HepG2 (cell line): Measurements from ENCODE around the gene INTS14. TPM values are rescaled to one million over a fixed set of nuclear protein-coding genes. Genes with fewer than 3 reads are reported as not detected.

ENCODE experiments used
- ATAC-seq: fragments of 200-7000 bp; cut with Tn5 transposase; 3 replicates; pipeline ENCODE4 v1.9.1; 2020; ENCODE audit warnings: mild to moderate bottlenecking, moderate library complexity
- BruUV-seq: library from RNA; stranded (reverse); fragments of 400-500 nt; replicated peaks from 2 replicates; lab custom pipeline; 2021; lab: Mats Ljungman, UMichigan
- CTCF ChIA-PET: fragments of 300-600 bp; formaldehyde crosslinking; extraction: SDS; loops from one replicate; lab custom pipeline; 2021; ENCODE audit warnings: low total read pairs, inconsistent platforms, low intra/inter-chr PET ratio; lab: Yijun Ruan, JAX
- POLR2A ChIA-PET: fragments of 350-600 bp; sonication (Branson Sonifier 250); formaldehyde crosslinking; loops from one replicate; lab custom pipeline; 2020; ENCODE audit warnings: antibody characterized with exemption, inconsistent platforms; lab: Yijun Ruan, JAX
- DNase-seq: peaks from one replicate; pipeline ENCODE4 v3.0.0-alpha.2; 2015; ENCODE audit warnings: low spot score
- FAIRE-seq: peaks from 3 replicates; lab custom pipeline; 2011; peaks lifted over from hg19 to GRCh38; lab: Jason Lieb, UNC
- H2AFZ ChIP-seq: one replicate; pipeline ENCODE4 v1.6.1; 2011; ENCODE audit warnings: low read length, inconsistent platforms
- H3K27ac ChIP-seq: fragments of 300-600 bp; 3 replicates; pipeline ENCODE4 v1.8.0; 2011; ENCODE audit warnings: mixed run types, mild to moderate bottlenecking, mixed read lengths, low read length, inconsistent platforms; ENCODE audit not compliant: insufficient read depth; ENCODE audit errors: extremely low read length
- H3K27me3 ChIP-seq, 2 experiments: fragments of 200-600 bp in 1 of 2; 2 replicates in 1 of 2; 3 replicates in 1 of 2; pipeline versions ENCODE4 v1.6.0 to v1.8.0; 2011; ENCODE audit warnings: low read length in 2 of 2, mild to moderate bottlenecking in 2 of 2, moderate library complexity in 2 of 2, inconsistent platforms in 1 of 2; ENCODE audit not compliant: insufficient read depth in 2 of 2, control insufficient read depth in 1 of 2
- H3K36me3 ChIP-seq, 2 experiments: fragments of 200-600 bp in 1 of 2; replicated peaks in 1 of 2; 2 replicates in 1 of 2; 3 replicates in 1 of 2; pipeline versions ENCODE4 v1.5.1 to v1.8.0; 2011; ENCODE audit warnings: low read length in 2 of 2, inconsistent platforms in 1 of 2; ENCODE audit not compliant: insufficient read depth in 2 of 2, control insufficient read depth in 1 of 2
- H3K4me1 ChIP-seq: 2 replicates; pipeline ENCODE4 v1.5.1; 2012; ENCODE audit warnings: low read length, inconsistent platforms; ENCODE audit not compliant: insufficient read depth
- H3K4me2 ChIP-seq: 2 replicates; pipeline ENCODE4 v1.6.0; 2011; ENCODE audit warnings: low read depth, low read length, inconsistent platforms
- H3K4me3 ChIP-seq, 3 experiments: fragments of 200-600 bp in 1 of 3; sonication (generic), shearing (Covaris generic) in 1 of 3; replicated peaks in 1 of 3; 2 replicates each; pipeline ENCODE4 v1.5.1; 2011 to 2016; ENCODE audit warnings: low read length in 3 of 3, inconsistent platforms in 2 of 3, low read depth in 2 of 3, mild to moderate bottlenecking in 2 of 3, control low read depth in 1 of 3, mixed read lengths in 1 of 3; ENCODE audit not compliant: insufficient read depth in 1 of 3
- H3K79me2 ChIP-seq: one replicate; pipeline ENCODE4 v1.6.1; 2011; ENCODE audit warnings: low read length, inconsistent platforms; ENCODE audit not compliant: insufficient read depth
- H3K9ac ChIP-seq: 2 replicates; pipeline ENCODE4 v1.6.0; 2011; ENCODE audit warnings: mild to moderate bottlenecking, low read depth, low read length, inconsistent platforms; ENCODE audit not compliant: insufficient read depth
- H3K9me3 ChIP-seq: 2 replicates; pipeline ENCODE4 v1.5.1; 2012; ENCODE audit warnings: mild to moderate bottlenecking, low read length
- H4K20me1 ChIP-seq: 2 replicates; pipeline ENCODE4 v1.6.0; 2011; ENCODE audit warnings: inconsistent platforms, mild to moderate bottlenecking, low read length, moderate library complexity; ENCODE audit not compliant: insufficient read depth
- CENPX ChIP-seq: sonication (generic); formaldehyde crosslinking; IDR thresholded peaks from 2 replicates; pipeline ENCODE4 v1.9.0; 2021; ENCODE audit warnings: mild to moderate bottlenecking, missing genetic modification reagents, moderate library complexity
- FUBP1 ChIP-seq: sonication (generic); formaldehyde crosslinking; IDR thresholded peaks from 2 replicates; pipeline ENCODE4 v1.5.1; 2020; ENCODE audit warnings: missing genetic modification reagents, mild to moderate bottlenecking, borderline replicate concordance
- HMGXB4 ChIP-seq, 2 experiments: sonication (generic) in 1 of 2; formaldehyde crosslinking in 1 of 2; IDR thresholded peaks; 2 replicates each; pipeline versions ENCODE4 v1.4.0 to v1.6.1; 2018 to 2020; ENCODE audit warnings: missing genetic modification reagents in 2 of 2, borderline replicate concordance in 1 of 2, low read depth in 1 of 2, mild to moderate bottlenecking in 1 of 2, missing biosample characterization in 1 of 2
- KLF16 ChIP-seq, 2 experiments: sonication (generic) in 1 of 2; formaldehyde crosslinking in 1 of 2; IDR thresholded peaks; 2 replicates each; pipeline versions ENCODE4 v1.6.1 to v1.8.0; 2016 to 2023; ENCODE audit warnings: missing genetic modification reagents in 2 of 2, missing compliant biosample characterization in 1 of 2
- SOX6 ChIP-seq, 2 experiments: fragments of 450-650 bp in 1 of 2; sonication (generic) in 1 of 2; formaldehyde crosslinking in 1 of 2; IDR thresholded peaks; 2 replicates each; pipeline versions ENCODE4 v1.4.0 to v1.6.1; 2017 to 2020; ENCODE audit warnings: antibody characterized with exemption in 1 of 2, mild to moderate bottlenecking in 1 of 2, missing genetic modification reagents in 1 of 2
- ZNF558 ChIP-seq: sonication (generic); formaldehyde crosslinking; IDR thresholded peaks from 2 replicates; pipeline ENCODE4 v1.9.0; 2022; ENCODE audit warnings: mild to moderate bottlenecking, missing genetic modification reagents, borderline replicate concordance
- WGBS: methylation state at CpG from one replicate; pipeline ENCODE4 v1.1.6; 2017; ENCODE audit warnings: low lambda C conversion rate; 5-methylcytosine and 5-hydroxymethylcytosine counted together
- in situ Hi-C: cut with HindIII; loops from 2 replicates; pipeline ENCODE4 v1.10.0; 2017; ENCODE audit warnings: low pct_unique_long_range_greater_than_20kb; ENCODE audit not compliant: extremely low pct_ligation_motif_present
- intact Hi-C: fragments of 100-400 bp; cut with micrococcal nuclease; formaldehyde crosslinking; loops from one replicate; pipeline ENCODE4 v1.10.0; 2022; ENCODE audit not compliant: unreplicated experiment
- polyA plus RNA-seq, 8 experiments: library from polyadenylated mRNA; depleted of rRNA in 3 of 8; stranded (reverse) in 7 of 8; unstranded in 1 of 8; fragments of >200 nt; fragmentation: Illumina TruSeq in 4 of 8; extraction: Trizol in 4 of 8; gene quantifications; 2 replicates each; pipeline versions ENCODE4 v1.2.1 to v1.2.3, GENCODE V29; 2011 to 2016; ENCODE audit warnings: low read depth in 4 of 8, missing spikeins in 1 of 8, mixed read lengths in 1 of 8; ENCODE audit not compliant: insufficient read depth in 1 of 8
- total RNA-seq, 5 experiments: library from RNA; depleted of rRNA; stranded (reverse); fragments of >200 nt; fragmentation: Illumina TruSeq; extraction: Trizol; gene quantifications; 2 replicates each; pipeline ENCODE4 v1.2.3, GENCODE V29; 2016; ENCODE audit warnings: low read depth in 1 of 5
- TF ChIP-seq, protein P1 (sequence below): sonication (generic); formaldehyde crosslinking; IDR thresholded peaks from 2 replicates; pipeline ENCODE4 v1.5.0; 2020; ENCODE audit warnings: missing genetic modification reagents
- TF ChIP-seq, protein P2 (sequence below): sonication (generic); formaldehyde crosslinking; IDR thresholded peaks from 2 replicates; pipeline ENCODE4 v1.5.1; 2020; ENCODE audit warnings: missing genetic modification reagents, mild to moderate bottlenecking, borderline replicate concordance

INTS14 gene
- total and polyA plus RNA-seq, 2 of the 13 experiments (the other 11 are each of a cell fraction or from before 2014, with no cell fraction given), result 41.4 to 52.0 TPM

DNA sequence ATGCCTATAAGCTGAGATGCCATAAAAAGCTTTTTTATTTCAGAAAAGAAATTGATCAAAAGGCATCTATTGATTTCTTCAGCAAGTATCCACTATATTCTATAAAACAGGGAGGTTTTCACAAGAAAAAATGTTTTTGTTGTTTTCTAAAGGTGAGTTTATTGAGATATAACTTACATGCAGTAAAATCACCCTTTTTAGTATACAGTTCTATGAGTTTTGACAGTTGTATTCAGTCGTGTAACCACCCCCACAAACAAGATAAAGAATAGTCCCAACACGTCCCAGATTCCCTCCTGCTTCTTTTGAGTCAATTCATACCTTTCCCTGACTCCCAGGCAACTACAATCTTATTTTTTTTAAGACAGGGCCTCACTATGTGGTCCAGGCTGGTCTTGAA, 7.8 kb downstream of the INTS14 start:
- Histone ChIP-seq H3K9me3 (no peaks in the 10 kb centered on the region), H3K9ac (no peak overlapping the region), H3K27ac (no peak overlapping the region), H3K36me3 (peaks cover 13 to 67% of the 10 kb centered on the region in 2 experiments), H3K4me2 (no peak overlapping the region), H3K27me3 (no peaks in the 10 kb centered on the region), H3K4me1 (0 out of 2 replicates have a peak, but pooled peaks cover 4% of the 10 kb centered on the region), H4K20me1 (no peaks in the 10 kb centered on the region), H3K4me3 (no peak overlapping the region), H2AFZ (no peak overlapping the region), H3K79me2 (peaks cover 13% of the 10 kb centered on the region)
- ChIA-PET POLR2A (no interaction called here), CTCF (no interaction called here)
- TF ChIP-seq, protein P1, sequence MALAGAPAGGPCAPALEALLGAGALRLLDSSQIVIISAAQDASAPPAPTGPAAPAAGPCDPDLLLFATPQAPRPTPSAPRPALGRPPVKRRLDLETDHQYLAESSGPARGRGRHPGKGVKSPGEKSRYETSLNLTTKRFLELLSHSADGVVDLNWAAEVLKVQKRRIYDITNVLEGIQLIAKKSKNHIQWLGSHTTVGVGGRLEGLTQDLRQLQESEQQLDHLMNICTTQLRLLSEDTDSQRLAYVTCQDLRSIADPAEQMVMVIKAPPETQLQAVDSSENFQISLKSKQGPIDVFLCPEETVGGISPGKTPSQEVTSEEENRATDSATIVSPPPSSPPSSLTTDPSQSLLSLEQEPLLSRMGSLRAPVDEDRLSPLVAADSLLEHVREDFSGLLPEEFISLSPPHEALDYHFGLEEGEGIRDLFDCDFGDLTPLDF (CRISPR knock-in tag), result no peak
- in situ Hi-C loops (no loop called here), intact Hi-C loops (no loop called here)
- DNase-seq (no peak), ATAC-seq (no peak), FAIRE-seq (no peak)
- WGBS, result 91% methylated on average over 2 of the region's 2 CpGs
- BruUV-seq, result no TSS peak

DNA sequence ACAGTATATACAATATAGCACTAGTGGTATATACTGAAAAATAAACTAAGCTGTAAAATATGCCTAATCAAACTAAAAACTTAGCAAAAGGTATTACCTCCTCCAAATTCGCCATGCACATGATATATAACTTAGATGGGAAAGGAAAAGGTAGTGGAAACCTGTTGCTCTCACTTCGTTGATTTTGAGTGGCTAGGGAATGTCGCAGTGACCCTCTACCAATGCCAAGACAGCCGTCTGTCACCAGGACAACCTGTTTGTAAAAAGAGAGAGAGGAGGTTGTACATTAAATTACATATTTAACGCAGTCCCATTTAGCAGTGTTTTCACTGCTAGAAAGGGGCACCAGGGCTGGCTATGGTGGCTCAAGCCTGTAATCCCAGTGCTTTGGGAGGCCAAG, 11.3 kb downstream of the INTS14 start:
- no peak overlapping the region for H3K4me3 ChIP-seq
- no peak for DNase-seq
- FAIRE-seq, result no peak
- 98% methylated on average over 5 of the region's 5 CpGs for WGBS
- intact Hi-C loops (no loop called here), in situ Hi-C loops (no loop called here)
- no peak overlapping the region for H2AFZ ChIP-seq
- no peaks in the 10 kb centered on the region for H3K79me2 ChIP-seq
- no peak for ATAC-seq
- peaks cover 7% of the 10 kb centered on the region for H3K4me1 ChIP-seq
- BruUV-seq, result no TSS peak
- ChIA-PET POLR2A (interaction anchor here (1.5 kb wide), 1 partner anchor 11 kb away, joined by 4 read pairs; the partner anchor contains the start of gene INTS14), CTCF (no interaction called here)
- H3K27ac ChIP-seq, result no peak overlapping the region
- H3K9ac ChIP-seq, result no peak overlapping the region
- H3K9me3 ChIP-seq, result no peaks in the 10 kb centered on the region
- peaks cover 16 to 81% of the 10 kb centered on the region in 2 experiments for H3K36me3 ChIP-seq
- no peak overlapping the region for H3K4me2 ChIP-seq
- no peaks in the 10 kb centered on the region for H4K20me1 ChIP-seq
- no peaks in the 10 kb centered on the region for H3K27me3 ChIP-seq
- no peak for TF ChIP-seq SOX6 (IDR thresholded peaks at IDR 0.05)
- TF ChIP-seq SOX6 (CRISPR knock-in tag; IDR thresholded peaks at IDR 0.05), result no peak
- TF ChIP-seq ZNF558 (CRISPR knock-in tag), result no peak
- TF ChIP-seq CENPX (CRISPR knock-in tag), result no peak
- no peak for TF ChIP-seq HMGXB4 (CRISPR knock-in tag; IDR thresholded peaks at IDR 0.05; ENCODE audit: borderline replicate concordance in 1 of 2, low read depth in 1 of 2)
- no peak for TF ChIP-seq KLF16 (CRISPR knock-in tag; IDR thresholded peaks at IDR 0.05)
- TF ChIP-seq, protein P2, sequence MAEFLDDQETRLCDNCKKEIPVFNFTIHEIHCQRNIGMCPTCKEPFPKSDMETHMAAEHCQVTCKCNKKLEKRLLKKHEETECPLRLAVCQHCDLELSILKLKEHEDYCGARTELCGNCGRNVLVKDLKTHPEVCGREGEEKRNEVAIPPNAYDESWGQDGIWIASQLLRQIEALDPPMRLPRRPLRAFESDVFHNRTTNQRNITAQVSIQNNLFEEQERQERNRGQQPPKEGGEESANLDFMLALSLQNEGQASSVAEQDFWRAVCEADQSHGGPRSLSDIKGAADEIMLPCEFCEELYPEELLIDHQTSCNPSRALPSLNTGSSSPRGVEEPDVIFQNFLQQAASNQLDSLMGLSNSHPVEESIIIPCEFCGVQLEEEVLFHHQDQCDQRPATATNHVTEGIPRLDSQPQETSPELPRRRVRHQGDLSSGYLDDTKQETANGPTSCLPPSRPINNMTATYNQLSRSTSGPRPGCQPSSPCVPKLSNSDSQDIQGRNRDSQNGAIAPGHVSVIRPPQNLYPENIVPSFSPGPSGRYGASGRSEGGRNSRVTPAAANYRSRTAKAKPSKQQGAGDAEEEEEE (CRISPR knock-in tag), result no peak
- TF ChIP-seq FUBP1 (CRISPR knock-in tag), result no peak
